ENCODE data around the gene CLCA4.

The CLCA4 gene

DNA sequence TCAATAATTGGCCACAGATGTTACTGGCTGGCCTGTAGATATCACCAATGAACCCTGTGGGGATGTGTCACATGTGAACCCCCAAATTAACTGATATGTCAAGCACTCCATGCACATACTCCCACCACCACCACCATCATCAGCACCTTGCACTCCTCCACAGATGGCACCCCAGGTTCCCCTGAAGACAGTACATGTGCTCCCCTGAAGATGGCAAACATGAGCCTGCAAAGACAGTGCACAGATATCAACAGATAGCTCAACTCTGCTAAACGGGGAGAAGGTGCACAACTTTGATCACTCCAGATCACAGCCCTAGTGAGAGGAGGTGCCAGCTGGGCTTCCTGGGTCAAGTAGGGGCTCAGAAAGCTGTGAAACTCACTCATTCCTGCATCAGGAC, 74.4 kb downstream of the CLCA4 start:
- no peak for DNase-seq

Data from activated CD4-positive, CD25-positive, alpha-beta regulatory T cell treated with anti-CD3 and anti-CD28 coated beads, Interleukin-2, amount 50 U/mL, for 72 hours (primary cell).